Heart left ventricle (tissue), 16 donors: ENCODE data around the gene UMODL1. TPM values are rescaled to one million over a fixed set of nuclear protein-coding genes. Genes with fewer than 3 reads are reported as not detected.

ENCODE experiments used
- ATAC-seq, 4 donors: fragments of 200-7000 bp; cut with Tn5 transposase; one replicate each; pipeline ENCODE4 v1.9.1; 2020 to 2022; ENCODE audit warnings: moderate library complexity in 4 of 4, mild to moderate bottlenecking in 3 of 4, moderate number of reproducible peaks in 1 of 4
- DNase-seq, 5 donors: peaks; one replicate each; pipeline ENCODE4 v3.0.0-alpha.2; 2020
- H3K27ac ChIP-seq, 12 donors: fragments of 200-600 bp; sonication (generic) in 4 of 12; one replicate each; pipeline versions ENCODE4 v1.5.0 to v1.8.0; 2016 to 2022; ENCODE audit warnings: mild to moderate bottlenecking in 2 of 12
- H3K27me3 ChIP-seq, 9 donors: fragments of 200-600 bp; sonication (generic) in 2 of 9; one replicate each; pipeline versions ENCODE4 v1.5.1 to v1.8.0; 2016 to 2022; ENCODE audit warnings: mild to moderate bottlenecking in 3 of 9
- H3K36me3 ChIP-seq, 9 donors: fragments of 200-600 bp; sonication (generic) in 2 of 9; one replicate each; pipeline versions ENCODE4 v1.5.0 to v1.8.0; 2018 to 2022; ENCODE audit warnings: mild to moderate bottlenecking in 2 of 9
- H3K4me1 ChIP-seq, 12 donors: fragments of 200-600 bp; sonication (generic) in 4 of 12; one replicate each; pipeline versions ENCODE4 v1.5.0 to v1.8.0; 2016 to 2022; ENCODE audit warnings: mild to moderate bottlenecking in 3 of 12
- H3K4me3 ChIP-seq, 12 donors: fragments of 200-600 bp; sonication (generic) in 4 of 12; one replicate each; pipeline versions ENCODE4 v1.5.0 to v1.8.0; 2017 to 2022; ENCODE audit warnings: mild to moderate bottlenecking in 9 of 12, moderate library complexity in 4 of 12
- H3K9me3 ChIP-seq, 12 donors: fragments of 200-600 bp; sonication (generic) in 4 of 12; one replicate each; pipeline versions ENCODE4 v1.5.0 to v1.8.0; 2016 to 2022; ENCODE audit warnings: mild to moderate bottlenecking in 1 of 12
- POLR2A ChIP-seq, 2 donors: fragments of 450-650 bp; IDR thresholded peaks; one replicate each; pipeline ENCODE4 v1.6.1; 2017; ENCODE audit warnings: antibody characterized with exemption in 2 of 2, mild to moderate bottlenecking in 2 of 2, moderate library complexity in 2 of 2
- WGBS, 4 donors: extraction: QIAGEN DNeasy Blood & Tissue Kit in 2 of 4; methylation state at CpG; one replicate each; pipeline versions ENCODE4 v1.1.5 to v1.1.7; 2013 to 2018; 5-methylcytosine and 5-hydroxymethylcytosine counted together
- intact Hi-C, 10 donors: fragments of 100-400 bp; cut with DNase I; formaldehyde crosslinking; loops; one replicate each; pipeline versions ENCODE4 v1.11.1 to v1.14.2; 2022
- polyA plus RNA-seq, 2 donors: library from polyadenylated mRNA; stranded (reverse); fragments of 200-250 nt; gene quantifications; one replicate each; pipeline ENCODE4 v1.2.3, GENCODE V29; 2013
- total RNA-seq, 9 donors: library from RNA; depleted of rRNA in 2 of 9; stranded (reverse); fragments of >200 nt in 2 of 9; fragmentation: NEBNext Ultra II Directional in 3 of 9; extraction: Animal tissue kit (Norgen Biotek cat#: 25700) in 3 of 9; gene quantifications; one replicate each; pipeline versions ENCODE4 v1.1.0 to v1.2.4, GENCODE V29; 2016 to 2023
- TF ChIP-seq, protein P1 (sequence below), 12 donors: fragments of 200-600 bp; sonication (generic) in 4 of 12; IDR thresholded peaks; one replicate each; pipeline versions ENCODE4 v1.5.0 to v1.8.0; 2018 to 2022; ENCODE audit warnings: antibody characterized with exemption in 12 of 12, mild to moderate bottlenecking in 5 of 12
- donor health status: ischemic (EF 13 %, LVEDD 7.1; RV severe dilation, severe dysfunction).
- donor health status: healthy with polysubstance abuse.
- donor health status: DM: no; HTN: yes; CAD: no.
- donor health status: DM: no; HTN: no; CAD: no.
- donor health status: ischemic (EF 25% LVEDD 6.9; RV normal size, moderate dysfunction).
- donor health status: ischemic (EF 25% LVEDD 5.7; RV mildly dilated, moderate dysfunction).
- donor health status: healthy.
- donor health status: DM: yes; HTN: yes; CAD: no.
- donor health status: ischemic (EF 35%, LVEDD 5.7; RV mildly dilated, moderate dysfunction).
- donor health status: nonischemic (EF 11% LVEDD 7.7; RV severe dilation, severe dysfunction).
- donor health status: DM: yes; HTN: yes; CAD: no.
- donor health status: PGD.
- donor health status: ischemic (EF 29% LVEDD 5.4; RV normal size, mild dysfunction).
- donor health status: nonischemic (EF 23%, LVEDD 6.1; RV moderate dilation, normal function).

The UMODL1 gene
- total and polyA plus RNA-seq, 11 donors: 0.07 to 0.19 TPM; not detected in 9

DNA sequence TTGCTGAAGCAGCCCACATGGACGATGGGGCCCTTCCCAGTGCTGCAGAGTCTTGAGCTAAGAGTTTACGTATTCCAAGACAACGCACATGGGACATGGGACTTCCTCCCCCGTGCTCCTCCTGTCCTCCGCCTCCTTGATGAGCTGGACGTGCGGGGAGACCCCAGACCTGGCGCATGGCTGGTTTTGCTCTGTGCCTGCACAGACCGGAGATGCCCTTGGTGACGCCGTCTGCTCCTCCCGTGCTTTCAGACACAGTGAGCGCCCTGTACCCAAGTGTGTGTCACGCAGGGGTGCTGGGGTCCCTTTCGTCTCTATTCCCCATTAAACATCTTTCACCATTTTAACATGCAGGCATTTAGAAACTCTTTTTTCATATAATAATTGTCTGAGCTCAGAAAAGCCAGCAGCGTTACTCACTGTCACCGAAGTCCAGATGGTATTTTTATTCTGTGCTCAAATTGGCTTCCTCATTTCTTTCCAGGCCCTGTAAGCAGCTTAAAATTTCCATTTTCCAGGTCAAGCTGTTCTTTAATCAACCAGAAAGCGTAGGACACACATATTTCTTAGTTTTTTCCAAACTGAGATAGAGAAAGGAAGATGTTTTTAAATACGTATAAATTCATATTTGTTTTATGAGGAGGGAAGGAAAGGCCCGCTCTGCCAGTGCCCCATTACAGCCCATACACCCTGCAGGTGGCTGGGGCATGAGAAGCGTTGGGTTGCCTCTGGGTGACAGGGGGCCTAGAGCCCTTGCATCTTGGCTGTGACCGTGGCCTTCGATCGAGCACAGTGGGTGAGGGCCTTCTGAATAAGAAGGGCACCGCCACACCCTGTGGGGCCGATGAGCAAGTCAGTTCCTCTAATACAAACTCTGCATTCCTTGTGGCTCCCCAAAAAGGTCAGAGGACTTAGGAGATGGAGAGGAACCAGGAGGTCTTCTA is 43.0 kb upstream of the UMODL1 start:
- Histone ChIP-seq H3K36me3 (no peaks in the 10 kb centered on the region), H3K4me3 (no peak overlapping the region), H3K4me1 (peaks cover 0 to 18% (median 0%) of the 10 kb centered on the region in 12 donors), H3K27me3 (no peaks in the 10 kb centered on the region), H3K27ac (peak overlapping the region in 6 of 12 donors; percentile 9 to 70 (median 43)), H3K9me3 (peaks cover 0 to 4% (median 0%) of the 10 kb centered on the region in 12 donors)
- intact Hi-C loops: no loop called here
- 78 to 82% (median 81%) methylated on average over 26 of the region's 26 CpGs for WGBS, 4 donors
- ATAC-seq (peak in 1 of 4 donors; percentile 37), DNase-seq (no peak)
- no peak for TF ChIP-seq POLR2A (IDR thresholded peaks at IDR 0.05)
- TF ChIP-seq, protein P1, sequence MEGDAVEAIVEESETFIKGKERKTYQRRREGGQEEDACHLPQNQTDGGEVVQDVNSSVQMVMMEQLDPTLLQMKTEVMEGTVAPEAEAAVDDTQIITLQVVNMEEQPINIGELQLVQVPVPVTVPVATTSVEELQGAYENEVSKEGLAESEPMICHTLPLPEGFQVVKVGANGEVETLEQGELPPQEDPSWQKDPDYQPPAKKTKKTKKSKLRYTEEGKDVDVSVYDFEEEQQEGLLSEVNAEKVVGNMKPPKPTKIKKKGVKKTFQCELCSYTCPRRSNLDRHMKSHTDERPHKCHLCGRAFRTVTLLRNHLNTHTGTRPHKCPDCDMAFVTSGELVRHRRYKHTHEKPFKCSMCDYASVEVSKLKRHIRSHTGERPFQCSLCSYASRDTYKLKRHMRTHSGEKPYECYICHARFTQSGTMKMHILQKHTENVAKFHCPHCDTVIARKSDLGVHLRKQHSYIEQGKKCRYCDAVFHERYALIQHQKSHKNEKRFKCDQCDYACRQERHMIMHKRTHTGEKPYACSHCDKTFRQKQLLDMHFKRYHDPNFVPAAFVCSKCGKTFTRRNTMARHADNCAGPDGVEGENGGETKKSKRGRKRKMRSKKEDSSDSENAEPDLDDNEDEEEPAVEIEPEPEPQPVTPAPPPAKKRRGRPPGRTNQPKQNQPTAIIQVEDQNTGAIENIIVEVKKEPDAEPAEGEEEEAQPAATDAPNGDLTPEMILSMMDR (IDR thresholded peaks at IDR 0.05): no peak

DNA sequence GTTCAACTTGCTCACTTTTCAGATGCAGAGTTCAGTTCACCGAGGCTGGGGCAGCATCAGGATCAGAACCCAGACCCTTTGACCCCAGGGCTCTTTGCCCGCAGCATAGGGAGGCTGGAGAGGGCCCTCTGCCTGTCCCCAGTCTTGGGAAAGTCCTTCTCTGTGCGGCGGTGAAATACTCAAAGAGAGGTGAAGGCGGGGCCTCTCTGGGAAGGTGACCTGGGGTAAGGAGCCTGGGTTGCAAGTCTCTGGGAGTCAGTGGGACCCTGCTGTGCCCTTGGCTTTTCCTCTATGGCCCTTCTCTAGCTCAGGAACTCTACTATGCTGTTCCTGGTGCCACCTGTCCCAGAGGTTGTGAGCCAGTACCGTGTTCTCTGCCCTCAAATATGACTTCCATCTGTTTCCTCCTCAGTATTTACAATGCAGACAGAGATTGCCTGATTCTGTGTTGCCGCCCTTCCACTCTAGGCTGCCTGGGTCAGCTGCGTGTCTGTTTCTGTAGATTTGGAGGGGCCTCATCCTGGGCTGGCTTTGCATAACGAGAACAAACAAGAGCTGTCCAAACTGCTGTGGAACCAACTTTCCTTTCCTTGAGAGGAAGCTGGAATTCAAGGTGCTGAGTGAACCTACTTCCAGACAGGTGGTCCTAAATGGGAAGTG is 42.2 kb upstream of the UMODL1 start:
- ATAC-seq: peak in 1 of 4 donors; percentile 55
- WGBS, 4 donors: 60 to 78% (median 73%) methylated on average over 5 to 9 of the region's 9 CpGs
- Histone ChIP-seq H3K36me3 (no peaks in the 10 kb centered on the region), H3K4me1 (peaks cover 0 to 18% (median 0%) of the 10 kb centered on the region in 12 donors), H3K27me3 (no peaks in the 10 kb centered on the region), H3K9me3 (peaks cover 0 to 4% (median 0%) of the 10 kb centered on the region in 12 donors), H3K27ac (peak overlapping the region in 5 of 12 donors; percentile 19 to 70 (median 49)), H3K4me3 (no peak overlapping the region)
- intact Hi-C loops: no loop called here
- TF ChIP-seq, protein P1 (IDR thresholded peaks at IDR 0.05): no peak
- no peak for TF ChIP-seq POLR2A (IDR thresholded peaks at IDR 0.05)
- no peak for DNase-seq

DNA sequence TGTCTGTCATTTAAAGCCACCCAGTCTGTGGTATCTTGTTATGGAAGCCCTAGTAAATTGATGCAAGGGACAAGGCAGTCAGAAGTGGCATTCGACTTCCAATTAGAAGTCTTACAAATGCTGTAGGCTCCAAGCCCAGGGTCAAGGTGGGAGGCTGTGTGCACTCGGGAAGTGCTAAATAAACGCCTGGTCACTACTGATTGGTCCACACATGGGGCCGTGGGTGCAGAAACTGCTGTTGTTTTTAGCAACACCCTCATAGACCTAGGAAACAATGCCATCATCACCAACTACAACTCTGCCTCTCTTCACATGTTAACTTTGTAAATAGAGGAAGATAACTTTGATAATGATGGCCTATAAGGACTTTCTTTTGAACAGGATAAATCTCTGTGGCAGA is 40.8 kb upstream of the UMODL1 start:
- intact Hi-C loops: no loop called here
- Histone ChIP-seq H3K4me1 (peaks cover 0 to 11% (median 0%) of the 10 kb centered on the region in 12 donors), H3K27me3 (no peaks in the 10 kb centered on the region), H3K9me3 (peaks cover 0 to 4% (median 0%) of the 10 kb centered on the region in 12 donors), H3K36me3 (no peaks in the 10 kb centered on the region), H3K27ac (no peak overlapping the region), H3K4me3 (no peak overlapping the region)
- TF ChIP-seq, protein P1 (IDR thresholded peaks at IDR 0.05): no peak
- TF ChIP-seq POLR2A (IDR thresholded peaks at IDR 0.05): no peak
- ATAC-seq (no peak), DNase-seq (no peak)
- 86 to 98% (median 93%) methylated on average over 4 of the region's 4 CpGs for WGBS, 4 donors

DNA sequence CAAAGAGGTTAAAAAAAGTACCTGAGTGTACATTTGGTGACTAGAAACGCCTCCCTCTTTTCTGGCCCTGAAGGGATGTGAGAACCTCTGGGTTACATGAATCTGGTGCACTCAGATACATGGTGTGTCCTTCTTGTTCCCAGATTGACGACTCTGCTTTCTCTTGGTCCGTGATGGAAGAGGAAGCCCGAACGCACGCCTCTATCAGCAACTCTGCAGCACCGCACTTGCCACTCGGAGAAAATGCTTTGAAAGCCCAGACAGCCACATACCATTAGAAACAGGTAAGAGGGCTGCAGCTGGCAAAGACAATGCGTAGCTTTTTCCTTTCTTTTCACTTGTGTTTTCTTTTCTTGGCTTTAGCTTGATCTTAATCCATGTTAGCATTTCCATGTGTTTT is 39.9 kb upstream of the UMODL1 start:
- TF ChIP-seq, protein P1 (IDR thresholded peaks at IDR 0.05): no peak
- TF ChIP-seq POLR2A (IDR thresholded peaks at IDR 0.05): no peak
- no peaks in the 10 kb centered on the region for H3K36me3 ChIP-seq
- no peak overlapping the region for H3K4me3 ChIP-seq
- ATAC-seq (no peak), DNase-seq (no peak)
- intact Hi-C loops: no loop called here
- peaks cover 0 to 10% (median 0%) of the 10 kb centered on the region in 12 donors for H3K4me1 ChIP-seq
- no peak overlapping the region for H3K27ac ChIP-seq
- H3K27me3 ChIP-seq: no peaks in the 10 kb centered on the region
- 72 to 81% (median 74%) methylated on average over 9 of the region's 9 CpGs for WGBS, 4 donors
- peaks cover 0 to 4% (median 0%) of the 10 kb centered on the region in 12 donors for H3K9me3 ChIP-seq
